Activated CD4-positive, CD25-positive, alpha-beta regulatory T cell (primary cell): ENCODE results near the gene TCF12.
"Not testable (repeated sequence)": the region's sequence is repeated elsewhere in the genome, so short reads cannot be mapped to it uniquely, and the experiment has no call there.

Experiments
- DNase-seq, 4 experiments: peaks; one replicate each; lab custom pipeline; 2025; lab: John Stamatoyannopoulos, UW

The TCF12 gene

DNA sequence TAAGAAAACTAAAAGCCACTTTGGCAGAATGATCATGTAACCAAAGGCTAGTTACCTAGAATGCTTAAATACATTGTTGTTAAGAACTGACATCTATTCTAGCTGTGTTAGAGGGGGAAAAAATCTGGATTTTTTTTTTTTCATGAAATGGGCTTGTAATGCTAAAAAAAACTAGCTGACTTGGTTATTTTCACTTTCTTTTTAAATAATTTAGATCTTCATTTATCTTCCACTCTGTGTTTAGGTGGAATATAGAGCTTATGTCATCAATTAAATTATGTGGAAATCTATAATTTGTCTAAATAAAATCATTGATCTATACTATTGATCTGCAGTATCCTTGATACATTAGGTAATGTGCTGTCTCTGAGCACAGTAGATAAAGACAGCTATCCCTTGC lies 217.4 kb downstream of the TCF12 start:
- DNase-seq, result no peak

- no peak for DNase-seq
These were observed 219.9 kb downstream of the TCF12 start for GRCh38 chr15:57138349-57138788.

- DNase-seq, result no peak
These were observed 225.2 kb downstream of the TCF12 start for GRCh38 chr15:57143511-57144078.

GRCh38 chr15:57144448-57144847 lies 226.0 kb downstream of the TCF12 start:
- DNase-seq, result no peak

DNA sequence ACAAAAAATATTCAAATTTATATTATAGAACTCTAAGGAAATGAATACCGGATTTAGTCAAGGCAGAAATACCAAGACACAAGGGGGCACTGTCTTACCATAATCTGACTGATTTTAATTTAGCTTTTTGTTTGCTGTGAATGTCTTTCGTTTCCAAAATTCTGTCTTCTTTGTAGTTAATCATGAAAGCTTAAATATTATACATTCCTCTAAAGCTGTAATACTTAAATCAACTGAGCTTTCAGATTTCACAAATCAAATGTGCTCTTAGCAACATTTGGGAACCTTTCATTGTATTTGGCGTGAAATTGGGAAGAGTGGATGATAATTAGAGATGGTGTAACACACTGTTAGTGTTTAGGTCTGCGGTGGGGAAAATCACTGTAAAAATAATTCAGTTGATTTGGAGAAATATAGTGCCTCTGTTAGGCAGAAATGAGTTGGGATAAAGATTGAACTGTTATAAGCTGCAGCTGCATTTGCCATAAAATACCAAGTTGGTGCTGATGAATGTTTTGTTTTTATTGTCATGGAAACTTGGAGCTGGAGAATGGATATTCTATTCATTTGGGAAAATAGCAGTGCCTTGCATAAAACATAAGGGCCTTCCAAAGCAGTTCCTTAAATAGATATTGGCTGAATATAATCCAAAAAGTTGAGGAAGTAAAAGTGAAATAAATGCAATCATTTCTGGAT lies 228.2 kb downstream of the TCF12 start:
- DNase-seq, result no peak

GRCh38 chr15:57147621-57148020 lies 229.2 kb downstream of the TCF12 start:
- no peak for DNase-seq

DNA sequence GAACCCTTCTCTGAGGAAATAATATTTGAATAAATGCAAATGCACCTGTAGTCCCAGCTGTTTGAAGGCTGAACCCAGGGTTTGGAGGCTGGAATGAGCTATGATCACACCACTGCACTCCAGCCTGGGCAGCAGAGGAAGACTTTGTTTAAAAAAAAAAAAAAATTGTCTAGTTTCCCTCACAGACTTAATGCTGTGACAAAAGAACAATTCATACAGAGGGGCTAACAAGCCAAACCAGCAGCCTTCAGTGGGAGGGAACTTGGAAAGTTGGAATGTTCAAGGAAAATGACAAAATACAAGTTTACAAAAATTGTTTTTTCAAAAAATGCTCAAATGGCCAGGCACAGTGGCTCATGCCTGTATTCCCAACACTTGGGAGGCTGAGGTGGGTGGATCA lies 229.8 kb downstream of the TCF12 start:
- no peak for DNase-seq

- no peak for DNase-seq
These were observed 230.8 kb downstream of the TCF12 start for GRCh38 chr15:57149196-57149595.

- DNase-seq, result no peak
These were observed 231.8 kb downstream of the TCF12 start for GRCh38 chr15:57150066-57150865.

DNA sequence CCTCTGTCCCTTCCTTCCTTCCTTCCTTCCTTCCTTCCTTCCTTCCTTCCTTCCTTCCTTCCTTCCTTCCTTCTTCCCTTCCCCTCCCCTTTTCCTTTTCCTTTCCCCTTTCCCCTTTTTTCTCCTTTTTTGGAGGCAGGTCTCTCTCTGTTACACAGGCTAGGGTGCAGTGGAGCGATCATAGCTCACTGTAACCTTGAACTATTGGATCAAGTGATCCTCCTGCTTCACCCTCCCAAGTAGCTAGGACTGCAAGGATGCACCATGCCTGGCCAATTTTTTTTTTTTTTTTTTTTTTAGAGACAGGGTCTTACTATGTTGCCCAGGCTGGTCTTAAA lies 232.4 kb downstream of the TCF12 start:
- DNase-seq, result not testable (repeated sequence)

DNA sequence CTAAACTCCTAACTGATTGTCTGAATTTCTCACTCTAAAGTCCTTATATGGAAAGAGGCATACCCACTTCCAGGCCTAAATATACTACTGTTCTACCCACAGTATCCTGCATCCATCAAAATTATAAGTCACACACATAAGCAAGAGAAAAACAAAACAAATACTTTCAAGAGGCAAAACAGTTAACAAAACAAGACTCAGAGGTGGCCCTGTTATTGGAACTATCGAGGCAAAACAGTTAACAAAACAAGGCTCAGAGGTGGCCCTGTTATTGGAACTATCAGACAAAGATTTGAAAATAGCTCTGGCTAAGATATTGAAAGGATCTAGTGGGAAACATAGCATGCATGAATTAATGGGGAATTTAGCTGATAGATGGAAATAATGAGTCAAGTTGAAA lies 233.7 kb downstream of the TCF12 start:
- DNase-seq, result no peak

GRCh38 chr15:57152666-57153539 lies 234.5 kb downstream of the TCF12 start:
- DNase-seq, result no peak

DNA sequence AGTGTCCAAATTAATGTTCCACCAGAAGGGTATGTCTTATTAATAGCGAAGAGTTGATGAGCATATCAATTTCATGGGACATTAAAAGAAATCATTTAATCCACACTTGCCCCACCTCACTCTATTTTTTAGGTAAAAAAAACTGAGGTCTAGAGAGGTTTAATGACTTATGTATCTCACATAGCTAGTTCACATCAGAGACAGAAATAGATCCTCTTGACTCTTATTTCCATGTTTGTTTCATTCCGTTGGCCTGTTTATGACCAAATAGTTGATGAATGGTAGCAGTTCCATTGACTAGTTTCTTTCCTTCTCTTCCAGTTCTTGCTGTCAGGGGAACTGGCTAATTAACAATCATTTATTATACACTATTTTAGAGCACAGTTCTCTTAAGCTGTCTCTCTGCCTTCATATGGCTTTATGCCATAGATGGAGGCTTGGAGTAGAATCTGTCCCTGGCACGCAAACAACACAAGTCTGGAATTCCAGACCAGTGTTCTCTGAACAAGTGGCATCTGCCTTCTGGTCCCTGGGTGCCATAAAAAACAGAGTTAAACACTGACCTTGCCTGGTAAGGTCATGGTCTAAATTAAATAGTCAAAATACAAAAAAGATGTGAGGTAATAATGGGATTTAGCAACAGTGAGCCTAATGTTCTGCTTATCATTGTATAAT lies 237.9 kb downstream of the TCF12 start:
- DNase-seq, result no peak

- no peak for DNase-seq
These were observed 240.1 kb downstream of the TCF12 start for GRCh38 chr15:57158589-57158988.

GRCh38 chr15:57158997-57159668 lies 240.7 kb downstream of the TCF12 start:
- no peak for DNase-seq

GRCh38 chr15:57159767-57160166 lies 241.3 kb downstream of the TCF12 start:
- DNase-seq, result no peak

GRCh38 chr15:57160823-57161560 lies 242.5 kb downstream of the TCF12 start:
- DNase-seq, result no peak

DNA sequence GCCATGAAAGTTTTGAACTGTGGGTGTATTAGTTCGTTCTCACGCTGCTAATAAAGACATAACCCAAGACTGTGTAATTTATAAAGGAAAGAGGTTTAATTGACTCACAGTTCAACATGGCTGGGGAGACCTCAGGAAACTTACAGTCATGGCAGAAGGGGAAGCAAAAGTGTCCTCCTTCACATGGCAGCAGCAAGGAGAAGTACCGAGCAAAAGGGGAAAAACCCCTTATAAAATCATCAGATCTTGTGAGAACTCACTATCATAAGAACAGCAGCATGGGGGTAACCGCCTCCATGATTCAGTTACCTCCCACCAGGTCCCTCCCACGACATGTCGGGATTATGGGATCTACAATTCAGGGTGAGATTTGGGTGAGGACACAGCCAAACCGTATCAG lies 245.8 kb downstream of the TCF12 start:
- DNase-seq, result not testable (repeated sequence)

GRCh38 chr15:57165992-57166391 lies 247.5 kb downstream of the TCF12 start:
- no peak for DNase-seq

- DNase-seq, result no peak
These were observed 249.5 kb downstream of the TCF12 start for GRCh38 chr15:57167821-57168395.
